ENCODE results near the gene EFR3B.
"Not testable (repeated sequence)": the region's sequence is repeated elsewhere in the genome, so short reads cannot be mapped to it uniquely, and the experiment has no call there.

Gene EFR3B

GRCh38 chr2:25159949-25160348 is 118.1 kb downstream of the EFR3B start:
- no peak for DNase-seq

DNA sequence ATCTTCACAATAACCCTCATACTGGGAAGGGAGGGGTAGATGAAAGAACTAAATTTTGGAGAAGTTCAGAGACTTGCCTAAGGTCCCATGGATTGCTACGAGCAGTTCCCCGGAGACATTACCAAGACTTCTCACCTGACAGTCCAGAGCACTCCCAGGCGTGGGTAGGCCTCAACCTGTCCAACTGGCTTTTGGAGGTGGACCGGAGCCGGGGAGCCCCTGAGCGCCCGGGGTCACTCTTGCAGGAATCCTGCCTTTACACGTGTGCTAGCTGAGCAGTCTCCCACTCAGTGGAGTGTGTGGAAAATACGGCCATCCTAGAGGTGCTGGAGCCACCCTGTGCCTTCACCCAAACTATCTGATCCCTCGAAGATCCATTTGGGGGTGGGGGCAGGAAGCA is 118.5 kb downstream of the EFR3B start:
- DNase-seq, result no peak

- DNase-seq, result no peak
These were observed 119.3 kb downstream of the EFR3B start for GRCh38 chr2:25161055-25161781.

GRCh38 chr2:25162061-25162460 is 120.2 kb downstream of the EFR3B start:
- DNase-seq, result not testable (repeated sequence)

DNA sequence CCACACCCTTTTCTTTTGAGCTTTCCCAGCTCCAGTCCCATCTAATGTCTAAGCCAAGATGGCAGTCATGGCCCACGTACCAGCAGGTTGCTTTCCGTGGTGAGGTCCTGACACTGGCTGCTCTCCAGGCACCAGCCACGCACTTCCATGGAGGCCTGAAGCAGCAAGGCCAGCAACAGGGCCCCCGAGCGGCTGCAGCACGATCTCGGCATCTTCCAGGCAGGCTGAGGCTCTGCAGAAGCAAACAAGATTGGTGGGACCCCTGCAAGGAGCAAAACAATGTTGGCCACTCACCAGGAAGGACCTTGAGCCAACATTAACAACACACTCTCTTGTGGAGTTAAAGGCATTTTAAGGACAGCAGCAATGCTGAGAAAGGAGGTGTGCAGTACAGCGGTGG is 122.7 kb downstream of the EFR3B start:
- DNase-seq, result no peak

DNA sequence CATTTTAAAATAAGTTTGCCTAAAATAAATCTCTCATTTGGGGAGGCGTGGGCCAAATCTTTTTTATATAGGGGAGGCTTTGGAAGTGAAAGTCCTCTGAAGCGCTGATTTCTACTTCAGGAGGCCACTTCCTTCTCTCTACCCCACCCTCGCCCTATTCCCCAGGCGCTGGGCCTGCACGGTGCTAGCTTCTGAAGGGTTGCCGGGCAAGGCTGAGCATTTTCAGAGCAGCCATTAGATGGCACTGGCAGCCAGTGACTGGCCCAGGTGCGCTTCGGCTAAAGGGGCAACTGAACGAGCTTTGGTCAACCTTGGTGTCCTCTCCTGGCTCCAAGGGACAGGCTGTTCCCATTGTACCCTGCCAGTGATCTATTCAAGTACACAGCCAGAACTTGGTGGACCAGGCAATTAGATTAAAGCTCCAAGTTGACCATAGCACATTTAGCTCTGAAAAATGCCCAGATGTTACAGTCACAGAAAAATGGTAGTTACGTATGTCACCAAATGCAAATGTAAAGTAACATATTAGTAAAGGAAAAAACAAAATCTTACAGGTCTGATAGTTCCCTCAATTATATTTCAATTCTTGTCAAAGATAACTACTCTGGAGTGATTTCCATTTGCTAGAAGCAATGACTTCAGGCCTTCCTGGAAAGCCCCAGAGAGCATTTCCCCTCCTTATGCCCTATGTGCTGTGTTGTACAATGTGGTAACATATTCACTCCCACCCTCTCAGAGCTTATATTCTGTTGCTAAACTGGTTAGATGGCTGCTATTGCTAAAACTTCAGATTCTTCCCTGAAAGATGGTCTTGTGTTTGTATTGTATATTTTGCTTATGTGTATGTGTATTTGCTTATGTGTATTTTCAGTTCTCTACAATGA is 124.4 kb downstream of the EFR3B start:
- no peak for DNase-seq

- peak; percentile 30 for DNase-seq
These were observed 126.6 kb downstream of the EFR3B start, which contains the start of gene POMC for GRCh38 chr2:25168256-25169072. Gene POMC, minus strand, starts transcription at chr2:25168580. Its CDS starts 3,808 bp downstream, at chr2:25164772.

DNA sequence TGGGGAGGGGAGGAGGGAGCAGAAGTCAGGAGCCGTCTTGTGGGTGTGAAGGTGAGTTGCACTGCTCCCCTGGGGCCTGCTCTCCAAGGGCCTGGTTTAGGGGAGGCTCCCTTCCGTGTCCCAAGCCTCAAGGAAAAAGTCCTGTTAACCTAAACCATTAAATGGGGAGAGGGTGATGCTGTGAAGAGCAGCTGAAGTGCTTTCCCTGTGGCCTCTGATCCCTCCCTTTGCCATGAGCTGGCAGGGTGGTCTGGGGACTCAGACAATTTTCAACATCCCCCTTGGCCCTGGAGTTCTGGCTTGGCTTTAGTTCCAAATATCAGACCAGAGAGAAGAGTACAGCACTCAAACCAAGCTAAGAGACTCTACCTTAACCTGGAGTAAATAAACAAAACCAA is 127.2 kb downstream of the EFR3B start:
- no peak for DNase-seq

- DNase-seq, result no peak
These were observed 129.0 kb downstream of the EFR3B start for GRCh38 chr2:25170888-25171287.

DNA sequence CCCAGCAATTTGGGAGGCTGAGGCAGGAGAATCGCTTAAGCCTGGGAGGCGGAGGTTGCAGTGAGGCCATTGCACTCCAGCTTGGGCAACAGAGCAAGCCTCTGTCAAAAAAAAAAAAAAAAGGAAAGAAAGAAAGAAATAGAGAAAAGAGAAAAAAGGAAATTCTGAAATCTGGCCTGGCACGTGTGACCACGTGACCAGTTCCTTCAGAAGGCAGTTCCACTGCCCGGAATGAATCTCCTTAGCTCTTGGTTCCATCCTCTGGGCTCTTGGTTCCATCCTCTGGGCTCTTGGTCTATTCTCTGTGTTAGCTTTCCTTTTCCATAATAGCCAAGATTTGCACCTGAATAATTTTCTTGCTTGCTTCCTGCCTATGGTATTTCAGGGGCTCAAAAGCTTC is 131.8 kb downstream of the EFR3B start:
- DNase-seq, result no peak

- no peak for DNase-seq
These were observed 132.5 kb downstream of the EFR3B start for GRCh38 chr2:25174192-25174861.

GRCh38 chr2:25176138-25176537 is 134.3 kb downstream of the EFR3B start:
- no peak for DNase-seq

GRCh38 chr2:25176541-25177181 is 134.8 kb downstream of the EFR3B start:
- DNase-seq, result no peak

- no peak for DNase-seq
These were observed 135.3 kb downstream of the EFR3B start for GRCh38 chr2:25177211-25177611.

GRCh38 chr2:25178976-25179375 is 137.1 kb downstream of the EFR3B start:
- no peak for DNase-seq

GRCh38 chr2:25184254-25184653 is 142.4 kb downstream of the EFR3B start:
- DNase-seq, result no peak

DNA sequence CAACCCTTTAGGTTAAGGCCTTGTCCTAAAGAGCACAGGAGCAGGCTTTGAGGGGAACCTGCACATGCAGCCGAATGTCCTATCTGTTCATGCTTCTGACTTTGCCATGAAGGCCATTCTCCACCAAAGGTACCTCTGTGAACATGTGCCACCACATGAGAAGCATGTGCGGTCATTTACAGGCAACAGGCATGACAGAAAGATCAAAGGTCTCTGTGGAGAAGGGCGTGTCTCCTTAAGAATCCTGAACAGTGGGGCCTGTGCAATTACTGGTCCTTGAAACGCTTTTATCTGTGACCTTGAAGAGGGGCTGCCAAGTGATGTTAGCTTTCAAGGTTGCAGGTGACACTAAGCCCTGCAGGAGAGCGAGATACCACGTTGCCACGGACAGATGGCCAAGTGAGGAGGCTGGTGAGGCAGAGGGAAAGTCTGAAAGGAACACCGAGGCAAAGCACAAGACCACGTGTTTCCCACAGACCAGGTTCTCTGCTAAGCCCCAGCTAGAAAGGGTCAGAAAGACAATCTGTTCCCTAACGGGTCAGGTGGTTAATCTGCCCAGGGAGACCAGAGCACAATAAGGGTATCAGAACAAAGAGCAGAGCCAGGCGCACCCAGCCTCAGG is 146.0 kb downstream of the EFR3B start:
- no peak for DNase-seq

GRCh38 chr2:25188405-25188804 is 146.5 kb downstream of the EFR3B start:
- DNase-seq, result no peak

GRCh38 chr2:25190536-25190935 is 148.7 kb downstream of the EFR3B start:
- DNase-seq, result no peak

- no peak for DNase-seq
These were observed 152.8 kb downstream of the EFR3B start for GRCh38 chr2:25194576-25195122.

All from EL (cell line).